B cell (primary cell): ENCODE measurements around the gene ANTKMT. TPM values are rescaled to one million over a fixed set of nuclear protein-coding genes. Genes with fewer than 3 reads are reported as not detected.
A peak's percentile ranks its signal among the peaks of the same experiment; 100 is the strongest.

ENCODE experiments used
- ATAC-seq: fragments of 200-7000 bp; cut with Tn5 transposase; one replicate; pipeline ENCODE4 v1.10.0; 2021; ENCODE audit warnings: low read depth, mild to moderate bottlenecking, moderate number of reproducible peaks, moderate library complexity
- CTCF ChIA-PET: fragments of 350-600 bp; sonication (Branson Sonifier 250); formaldehyde crosslinking; loops from one replicate; lab custom pipeline; 2021; ENCODE audit warnings: antibody characterized with exemption, inconsistent platforms; lab: Charles Lee
- POLR2A ChIA-PET: fragments of 350-600 bp; sonication (Branson Sonifier 250); formaldehyde crosslinking; loops from one replicate; lab custom pipeline; 2021; ENCODE audit warnings: antibody characterized with exemption; lab: Charles Lee
- DNase-seq: peaks from one replicate; pipeline ENCODE4 v3.0.0; 2013
- H2AFZ ChIP-seq: 2 replicates; pipeline ENCODE4 v1.6.1; 2012; ENCODE audit warnings: mild to moderate bottlenecking, low read depth, low read length; ENCODE audit not compliant: insufficient read depth, poor library complexity, severe bottlenecking
- H3K27ac ChIP-seq, 2 donors: 1 replicate in 1 of 2; 2 replicates in 1 of 2; pipeline ENCODE4 v1.5.1; 2012 to 2013; ENCODE audit warnings: low read length in 2 of 2, mild to moderate bottlenecking in 2 of 2, moderate library complexity in 1 of 2
- H3K27me3 ChIP-seq, 4 experiments: fragments of 200-600 bp in 1 of 4; sonication (generic) in 1 of 4; replicated peaks in 1 of 4; 1 replicate in 2 of 4; 2 replicates in 2 of 4; pipeline versions ENCODE4 v1.6.1 to v1.7.0; 2013 to 2016; ENCODE audit warnings: low read length in 3 of 4, mild to moderate bottlenecking in 2 of 4, mixed read lengths in 1 of 4, moderate library complexity in 1 of 4; ENCODE audit not compliant: insufficient read depth in 4 of 4, control insufficient read depth in 3 of 4; ENCODE audit errors: control extremely low read depth in 1 of 4
- H3K36me3 ChIP-seq, 2 experiments: replicated peaks in 1 of 2; 1 replicate in 1 of 2; 2 replicates in 1 of 2; pipeline versions ENCODE4 v1.6.1 to v1.7.1; 2013; ENCODE audit warnings: low read length in 1 of 2; ENCODE audit not compliant: insufficient read depth in 2 of 2, control insufficient read depth in 1 of 2; ENCODE audit errors: control extremely low read depth in 1 of 2, extremely low read depth in 1 of 2
- H3K4me1 ChIP-seq, 2 donors: fragments of 200-600 bp in 1 of 2; sonication (generic) in 1 of 2; 1 replicate in 1 of 2; 2 replicates in 1 of 2; pipeline versions ENCODE4 v1.5.1 to v1.6.1; 2013 to 2017; ENCODE audit warnings: low read length in 2 of 2; ENCODE audit not compliant: control insufficient read depth in 2 of 2, insufficient read depth in 2 of 2
- H3K4me2 ChIP-seq: replicated peaks from 2 replicates; pipeline ENCODE3; 2012; ENCODE audit warnings: mild to moderate bottlenecking, low read depth, low read length; ENCODE audit not compliant: poor library complexity, severe bottlenecking
- H3K4me3 ChIP-seq, 5 experiments: fragments of 200-600 bp in 1 of 5; sonication (generic) in 1 of 5; 1 replicate in 3 of 5; 2 replicates in 2 of 5; pipeline versions ENCODE4 v1.5.1 to v1.7.0; 2011 to 2016; ENCODE audit warnings: low read length in 4 of 5, mild to moderate bottlenecking in 4 of 5, low read depth in 2 of 5, control low read depth in 1 of 5, moderate library complexity in 1 of 5; ENCODE audit not compliant: insufficient read depth in 1 of 5; ENCODE audit errors: control extremely low read depth in 1 of 5, extremely low read depth in 1 of 5
- H3K79me2 ChIP-seq: fragments of 200-600 bp; sonication (generic); one replicate; pipeline ENCODE4 v1.6.0; 2016; ENCODE audit warnings: low read length; ENCODE audit not compliant: control insufficient read depth, insufficient read depth
- H3K9ac ChIP-seq: fragments of 200-600 bp; sonication (generic); 2 replicates; pipeline ENCODE4 v1.6.1; 2017; ENCODE audit warnings: mild to moderate bottlenecking, low read length, moderate library complexity
- H3K9me3 ChIP-seq, 3 donors: one replicate each; pipeline versions ENCODE4 v1.6.1 to v1.7.1; 2013; ENCODE audit warnings: low read length in 2 of 3; ENCODE audit not compliant: control insufficient read depth in 2 of 3, insufficient read depth in 1 of 3; ENCODE audit errors: control extremely low read depth in 1 of 3
- H4K20me1 ChIP-seq: 2 replicates; pipeline ENCODE4 v1.6.0; 2012; ENCODE audit warnings: mild to moderate bottlenecking, low read length; ENCODE audit not compliant: insufficient read depth, control insufficient read depth, poor library complexity, severe bottlenecking
- H3K27ac Mint-ChIP-seq: one replicate; pipeline ENCODE4 v1.8.0; 2021; ENCODE audit warnings: mixed read lengths
- H3K27me3 Mint-ChIP-seq: one replicate; pipeline ENCODE4 v1.8.0; 2021; ENCODE audit warnings: mixed read lengths
- H3K4me1 Mint-ChIP-seq: one replicate; pipeline ENCODE4 v1.8.0; 2021; ENCODE audit warnings: mixed read lengths
- H3K4me3 Mint-ChIP-seq: one replicate; pipeline ENCODE4 v1.8.0; 2021; ENCODE audit warnings: mixed read lengths
- H3K9me3 Mint-ChIP-seq: one replicate; pipeline ENCODE4 v1.8.0; 2022; ENCODE audit warnings: mixed read lengths; ENCODE audit not compliant: insufficient read depth
- CTCF ChIP-seq: fragments of 200-600 bp; IDR thresholded peaks from one replicate; pipeline ENCODE4 v1.8.0; 2022; ENCODE audit warnings: antibody characterized with exemption, mild to moderate bottlenecking
- EZH2 ChIP-seq: IDR thresholded peaks from 2 replicates; pipeline ENCODE4 v1.6.1; 2012; ENCODE audit warnings: borderline replicate concordance, low read depth, mild to moderate bottlenecking, moderate library complexity, low read length; ENCODE audit not compliant: insufficient read depth, poor library complexity, severe bottlenecking
- WGBS: methylation state at CpG from one replicate; pipeline ENCODE4 v1.1.5; 2013; ENCODE audit warnings: missing lambda C conversion rate; ENCODE audit not compliant: insufficient coverage; 5-methylcytosine and 5-hydroxymethylcytosine counted together
- intact Hi-C: fragments of 100-400 bp; cut with micrococcal nuclease; formaldehyde crosslinking; loops from one replicate; pipeline ENCODE4 v1.10.0; 2022
- polyA plus RNA-seq: library from polyadenylated mRNA; depleted of rRNA; stranded (reverse); fragments of >200 nt; gene quantifications from 2 replicates; pipeline ENCODE4 v1.2.3, GENCODE V29; 2012
- total RNA-seq, 2 donors: library from RNA; stranded (reverse); fragments of 120-200 nt in 1 of 2; gene quantifications; 1 replicate in 1 of 2; 2 replicates in 1 of 2; pipeline versions ENCODE4 v1.2.3 to v1.2.4, GENCODE V29; 2013 to 2022

The ANTKMT gene
- total and polyA plus RNA-seq, 2 donors (not counting 1 experiment from before 2014, with no cell fraction given): 41.0 to 54.1 TPM

GRCh38 chr16:675884-676564 lies 44.9 kb upstream of the ANTKMT start:
- no peak overlapping the region for H2AFZ ChIP-seq
- peak overlapping the region; percentile 63 for H3K4me2 ChIP-seq
- H3K27ac Mint-ChIP-seq: no peak overlapping the region
- TF ChIP-seq CTCF: no peak
- TF ChIP-seq EZH2: no peak
- 87% methylated on average over 15 of the region's 25 CpGs for WGBS
- ATAC-seq (no peak), DNase-seq (no peak)
- peaks cover 6% of the 10 kb centered on the region for H3K27me3 Mint-ChIP-seq
- H3K27me3 ChIP-seq: peaks cover 0 to 25% (median 11%) of the 10 kb centered on the region in 4 experiments
- intact Hi-C loops: loop anchor here (5.0 kb wide), 1 partner anchor 1001 kb away; the partner anchor contains the start of gene JPT2
- peaks cover 13 to 36% of the 10 kb centered on the region in 2 donors for H3K4me1 ChIP-seq
- POLR2A ChIA-PET: interaction anchor here (0.6 kb wide), 1 partner anchor 82 kb away, joined by 4 read pairs; no protein-coding TSS in a partner anchor
- H3K27ac ChIP-seq: no peak overlapping the region
- H3K36me3 ChIP-seq: peaks cover 0 to 18% of the 10 kb centered on the region in 2 experiments
- H3K79me2 ChIP-seq: peaks cover 4% of the 10 kb centered on the region
- peaks cover 26% of the 10 kb centered on the region for H3K4me1 Mint-ChIP-seq
- CTCF ChIA-PET: interaction anchor here (0.6 kb wide), 1 partner anchor 1148 kb away, joined by 3 read pairs; no protein-coding TSS in a partner anchor
- H3K4me3 ChIP-seq: no peak overlapping the region
- H3K9ac ChIP-seq: no peak overlapping the region
- H3K9me3 ChIP-seq: peaks cover 0 to 7% (median 0%) of the 10 kb centered on the region in 3 donors
- H4K20me1 ChIP-seq: peaks cover 13% of the 10 kb centered on the region
- no peak overlapping the region for H3K4me3 Mint-ChIP-seq
- no peaks in the 10 kb centered on the region for H3K9me3 Mint-ChIP-seq

DNA sequence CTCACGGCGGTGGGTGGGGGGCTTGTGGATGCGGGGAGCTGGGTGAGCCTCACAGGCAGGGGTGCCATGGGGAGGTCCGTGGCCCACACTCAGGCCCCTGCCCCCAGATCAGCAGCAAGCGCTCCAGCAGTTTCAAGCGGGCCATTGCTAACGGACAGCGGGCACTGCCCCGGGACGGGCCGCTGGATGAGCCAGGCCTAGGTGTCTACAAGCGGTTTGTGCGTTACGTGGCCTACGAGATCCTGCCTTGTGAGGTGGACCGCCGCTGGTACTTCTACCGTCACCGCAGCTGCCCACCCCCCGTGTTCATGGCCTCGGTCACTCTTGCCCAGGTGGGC lies 44.4 kb upstream of the ANTKMT start:
- Mint-ChIP-seq H3K9me3 (no peaks in the 10 kb centered on the region), H3K27ac (no peak overlapping the region), H3K4me1 (peaks cover 31% of the 10 kb centered on the region), H3K4me3 (no peak overlapping the region), H3K27me3 (peaks cover 6% of the 10 kb centered on the region)
- no peak overlapping the region for H2AFZ ChIP-seq
- peaks cover 13% of the 10 kb centered on the region for H4K20me1 ChIP-seq
- H3K9ac ChIP-seq: no peak overlapping the region
- POLR2A ChIA-PET: no interaction called here
- peaks cover 0 to 25% (median 11%) of the 10 kb centered on the region in 4 experiments for H3K27me3 ChIP-seq
- DNase-seq (no peak), ATAC-seq (no peak)
- H3K4me3 ChIP-seq: no peak overlapping the region
- H3K4me1 ChIP-seq: peaks cover 18 to 41% of the 10 kb centered on the region in 2 donors
- TF ChIP-seq EZH2: no peak
- TF ChIP-seq CTCF: no peak
- CTCF ChIA-PET: no interaction called here
- H3K36me3 ChIP-seq: peaks cover 0 to 15% of the 10 kb centered on the region in 2 experiments
- peaks cover 9% of the 10 kb centered on the region for H3K79me2 ChIP-seq
- no peak overlapping the region for H3K4me2 ChIP-seq
- WGBS: 94% methylated on average over 21 of the region's 21 CpGs
- no peak overlapping the region for H3K27ac ChIP-seq
- intact Hi-C loops: loop anchor here (5.0 kb wide), 1 partner anchor 1001 kb away; the partner anchor contains the start of gene JPT2
- H3K9me3 ChIP-seq: peaks cover 0 to 7% (median 0%) of the 10 kb centered on the region in 3 donors
